Colonic mucosa (tissue), 4 donors: ENCODE measurements around the gene NUDT9. TPM values are rescaled to one million over a fixed set of nuclear protein-coding genes. Genes with fewer than 3 reads are reported as not detected.
"Not testable (repeated sequence)": the region's sequence is repeated elsewhere in the genome, so short reads cannot be mapped to it uniquely, and the experiment has no call there.

Source experiments
- DNase-seq: peaks from one replicate; pipeline ENCODE4 v3.0.0-alpha.2; 2020
- H3K27ac ChIP-seq: fragments of 200-600 bp; one replicate; pipeline ENCODE4 v1.8.0; 2021
- H3K27me3 ChIP-seq: fragments of 200-600 bp; one replicate; pipeline ENCODE4 v1.8.0; 2021
- H3K36me3 ChIP-seq: fragments of 200-600 bp; one replicate; pipeline ENCODE4 v1.8.0; 2021
- H3K4me1 ChIP-seq: fragments of 200-600 bp; one replicate; pipeline ENCODE4 v1.8.0; 2021; ENCODE audit warnings: mild to moderate bottlenecking
- H3K4me3 ChIP-seq: fragments of 200-600 bp; one replicate; pipeline ENCODE4 v1.8.0; 2021
- H3K9ac ChIP-seq, 2 donors: one replicate each; pipeline ENCODE4 v1.7.0; 2013; ENCODE audit warnings: control low read depth in 2 of 2, low read depth in 2 of 2, low read length in 2 of 2
- H3K9me3 ChIP-seq: fragments of 200-600 bp; one replicate; pipeline ENCODE4 v1.8.0; 2021
- intact Hi-C: fragments of 100-400 bp; cut with DNase I; formaldehyde crosslinking; loops from one replicate; pipeline ENCODE4 v1.14.1; 2022
- total RNA-seq, 2 donors: library from RNA; stranded (reverse); fragmentation: NEBNext Ultra II Directional in 1 of 2; extraction: Animal tissue kit (Norgen Biotek cat#: 25700) in 1 of 2; gene quantifications; one replicate each; pipeline ENCODE4 v1.2.1, GENCODE V29; 2021
- TF ChIP-seq, protein P1 (sequence below): fragments of 200-600 bp; IDR thresholded peaks from one replicate; pipeline ENCODE4 v1.8.0; 2022; ENCODE audit warnings: antibody characterized with exemption, mild to moderate bottlenecking
- donor health status: healthy.
- donor health status: DM: no; HTN: no; CAD: no.
- donor health status: DM: no; HTN: no; CAD: no.

Gene NUDT9
- total RNA-seq, 2 donors from 2014 or later, result 31.4 to 52.0 TPM

DNA sequence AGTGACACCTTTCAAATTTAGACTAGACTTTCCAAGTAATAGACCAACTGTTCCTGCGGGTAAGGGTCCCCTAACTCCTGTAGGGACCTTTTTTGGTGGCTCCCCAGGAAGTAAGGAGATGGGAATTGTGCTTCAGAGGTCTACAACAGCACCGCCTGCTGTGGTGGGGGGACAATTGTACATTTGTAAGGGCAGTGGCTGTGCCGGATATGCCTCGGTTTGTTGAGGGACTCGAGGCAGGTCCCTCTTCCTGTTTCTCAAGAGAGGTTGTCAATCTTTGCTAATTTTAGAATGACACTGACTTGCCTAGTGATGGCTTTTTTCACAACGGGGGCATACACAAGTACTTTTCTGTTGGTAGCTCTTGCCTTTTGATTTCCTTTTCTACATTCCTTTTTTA is 15.9 kb upstream of the NUDT9 start:
- no peaks in the 10 kb centered on the region for H3K9me3 ChIP-seq
- intact Hi-C loops, result no loop called here
- no peak overlapping the region for H3K4me3 ChIP-seq
- H3K27ac ChIP-seq, result no peak overlapping the region
- H3K27me3 ChIP-seq, result no peaks in the 10 kb centered on the region
- no peaks in the 10 kb centered on the region for H3K36me3 ChIP-seq
- no peaks in the 10 kb centered on the region for H3K4me1 ChIP-seq
- H3K9ac ChIP-seq, result no peak overlapping the region
- no peak for DNase-seq
- TF ChIP-seq, protein P1, sequence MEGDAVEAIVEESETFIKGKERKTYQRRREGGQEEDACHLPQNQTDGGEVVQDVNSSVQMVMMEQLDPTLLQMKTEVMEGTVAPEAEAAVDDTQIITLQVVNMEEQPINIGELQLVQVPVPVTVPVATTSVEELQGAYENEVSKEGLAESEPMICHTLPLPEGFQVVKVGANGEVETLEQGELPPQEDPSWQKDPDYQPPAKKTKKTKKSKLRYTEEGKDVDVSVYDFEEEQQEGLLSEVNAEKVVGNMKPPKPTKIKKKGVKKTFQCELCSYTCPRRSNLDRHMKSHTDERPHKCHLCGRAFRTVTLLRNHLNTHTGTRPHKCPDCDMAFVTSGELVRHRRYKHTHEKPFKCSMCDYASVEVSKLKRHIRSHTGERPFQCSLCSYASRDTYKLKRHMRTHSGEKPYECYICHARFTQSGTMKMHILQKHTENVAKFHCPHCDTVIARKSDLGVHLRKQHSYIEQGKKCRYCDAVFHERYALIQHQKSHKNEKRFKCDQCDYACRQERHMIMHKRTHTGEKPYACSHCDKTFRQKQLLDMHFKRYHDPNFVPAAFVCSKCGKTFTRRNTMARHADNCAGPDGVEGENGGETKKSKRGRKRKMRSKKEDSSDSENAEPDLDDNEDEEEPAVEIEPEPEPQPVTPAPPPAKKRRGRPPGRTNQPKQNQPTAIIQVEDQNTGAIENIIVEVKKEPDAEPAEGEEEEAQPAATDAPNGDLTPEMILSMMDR, result no peak

DNA sequence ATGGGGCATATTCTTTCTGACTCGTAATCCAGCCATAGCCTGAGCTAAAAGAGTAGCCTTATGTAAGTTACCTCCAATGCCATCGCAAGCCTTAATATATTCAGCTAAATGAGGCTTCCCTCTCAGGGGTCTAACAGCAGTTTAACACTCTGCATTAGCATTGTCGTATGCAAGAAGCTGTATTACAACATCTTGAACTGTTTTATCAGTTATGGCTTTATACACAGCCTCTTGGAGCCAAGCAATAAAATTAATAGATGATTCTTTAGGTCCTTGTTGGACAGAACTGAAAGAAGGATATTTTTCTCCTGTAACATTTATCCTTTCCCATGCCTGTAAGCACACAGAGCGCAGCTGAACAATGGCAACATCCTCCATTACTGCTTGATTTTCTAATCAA is 15.5 kb upstream of the NUDT9 start:
- H3K4me1 ChIP-seq, H3K9me3 ChIP-seq, H3K4me3 ChIP-seq, H3K27me3 ChIP-seq, H3K27ac ChIP-seq, H3K9ac ChIP-seq, DNase-seq, H3K36me3 ChIP-seq, intact Hi-C loops: not testable (repeated sequence)

DNA sequence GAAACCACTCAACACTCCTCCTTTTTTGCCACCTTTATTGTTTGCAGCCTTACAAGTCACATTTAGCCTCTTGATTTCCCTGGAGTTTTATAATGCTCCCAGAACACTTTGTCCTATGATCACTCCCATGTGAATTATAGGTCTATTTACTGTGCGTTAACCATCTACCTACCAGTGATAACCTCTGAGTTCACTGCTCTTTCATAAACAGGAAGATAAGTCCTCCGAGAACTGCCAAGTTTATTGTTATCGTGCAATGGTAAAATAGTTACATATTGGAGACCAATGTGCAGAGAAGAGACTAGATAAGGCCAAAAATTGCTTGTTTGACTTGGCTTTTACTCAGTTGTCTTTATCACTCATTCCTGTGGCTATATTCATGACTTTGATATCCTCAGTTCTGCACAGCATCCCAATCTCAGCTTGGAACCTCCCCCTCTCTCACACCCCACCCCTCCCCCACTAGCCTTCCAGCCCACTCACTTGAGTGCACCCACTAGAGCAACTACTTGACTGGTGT is 12.9 kb upstream of the NUDT9 start:
- intact Hi-C loops, result no loop called here
- Histone ChIP-seq H3K9me3 (no peaks in the 10 kb centered on the region), H3K4me3 (no peak overlapping the region), H3K27me3 (no peaks in the 10 kb centered on the region), H3K4me1 (no peaks in the 10 kb centered on the region), H3K27ac (peak overlapping the region; percentile 77), H3K9ac (peak overlapping the region in 1 of 2 donors; percentile 47), H3K36me3 (no peaks in the 10 kb centered on the region)
- TF ChIP-seq, protein P1, result no peak
- DNase-seq, result peak; percentile 55

DNA sequence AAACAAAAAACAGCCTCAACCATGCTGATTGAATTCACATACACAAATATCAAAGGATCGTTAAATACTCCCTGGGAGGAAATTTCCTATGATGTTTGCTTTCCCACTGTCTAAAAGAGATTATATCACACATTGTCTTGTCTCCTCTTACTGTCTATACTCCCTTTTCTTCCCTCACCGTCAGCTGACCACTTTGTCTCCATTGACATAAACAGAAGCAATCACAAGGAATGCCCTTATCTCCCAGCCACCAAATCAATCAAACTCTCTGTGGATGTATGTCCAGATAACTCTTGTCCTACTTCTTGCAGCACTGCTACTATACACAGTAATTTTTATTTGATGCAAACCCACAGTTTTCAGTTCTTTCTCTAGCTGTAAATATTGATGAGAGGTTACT is 12.2 kb upstream of the NUDT9 start:
- no peak overlapping the region for H3K4me3 ChIP-seq
- TF ChIP-seq, protein P1, result no peak
- no peak for DNase-seq
- no peaks in the 10 kb centered on the region for H3K36me3 ChIP-seq
- H3K27me3 ChIP-seq, result no peaks in the 10 kb centered on the region
- peak overlapping the region in 1 of 2 donors; percentile 47 for H3K9ac ChIP-seq
- H3K27ac ChIP-seq, result peak overlapping the region; percentile 77
- intact Hi-C loops, result no loop called here
- H3K4me1 ChIP-seq, result no peaks in the 10 kb centered on the region
- H3K9me3 ChIP-seq, result no peaks in the 10 kb centered on the region

- Histone ChIP-seq H3K4me1 (peaks cover under 1% of the 10 kb centered on the region), H3K9ac (no peak overlapping the region), H3K36me3 (no peaks in the 10 kb centered on the region), H3K27me3 (no peaks in the 10 kb centered on the region), H3K27ac (no peak overlapping the region), H3K9me3 (no peaks in the 10 kb centered on the region), H3K4me3 (no peak overlapping the region)
- no peak for DNase-seq
- TF ChIP-seq, protein P1, result no peak
- intact Hi-C loops, result no loop called here
These were observed 11.7 kb upstream of the NUDT9 start for GRCh38 chr4:87410679-87411078.

DNA sequence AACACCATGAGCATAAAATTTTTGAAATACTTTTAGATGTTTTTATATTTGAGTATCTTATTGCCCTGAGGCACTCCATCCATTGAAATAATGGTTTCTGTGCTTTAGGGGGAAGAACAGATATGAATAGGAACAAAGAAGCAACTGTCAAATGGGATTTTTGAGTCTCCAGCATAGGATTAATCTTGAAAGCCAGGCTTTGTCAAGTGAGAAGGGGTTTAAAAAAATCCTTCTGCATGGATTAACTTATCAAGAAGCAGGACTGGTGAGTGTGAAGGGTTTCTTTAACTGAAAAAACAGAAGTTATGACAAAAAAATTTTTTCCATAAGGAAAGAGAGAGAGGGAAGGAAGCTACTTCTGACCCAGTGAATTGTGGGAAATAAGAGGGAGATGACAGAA is 7.6 kb upstream of the NUDT9 start:
- Histone ChIP-seq H3K4me3 (no peak overlapping the region), H3K27me3 (no peaks in the 10 kb centered on the region), H3K27ac (no peak overlapping the region), H3K9me3 (no peaks in the 10 kb centered on the region), H3K36me3 (no peaks in the 10 kb centered on the region), H3K9ac (no peak overlapping the region), H3K4me1 (peaks cover 3% of the 10 kb centered on the region)
- TF ChIP-seq, protein P1, result no peak
- intact Hi-C loops, result no loop called here
- DNase-seq, result no peak
